ENCODE data around the gene FAM13A. TPM values are rescaled to one million over a fixed set of nuclear protein-coding genes. Genes with fewer than 3 reads are reported as not detected.

The FAM13A gene
- total RNA-seq, 2 experiments from 2014 or later = 9.6 to 10.2 TPM

- intact Hi-C loops (cut with DNase I, micrococcal nuclease) = no loop called here
- no peak for TF ChIP-seq CTCF (IDR thresholded peaks at IDR 0.05)
- H3K27ac Mint-ChIP-seq = no peak overlapping the region
- Histone ChIP-seq H3K27ac (ENCODE audit: low read depth in 1 of 2, low read length in 2 of 2) (no peak overlapping the region), H3K36me3 (ENCODE audit: insufficient read depth, low read length) (peaks cover 3% of the 10 kb centered on the region), H3K9me3 (ENCODE audit: control insufficient read depth in 1 of 2, insufficient read depth in 1 of 2, low read length in 2 of 2) (no peaks in the 10 kb centered on the region), H3K4me1 (ENCODE audit: insufficient read depth, low read length) (no peaks in the 10 kb centered on the region), H3K27me3 (ENCODE audit: control insufficient read depth in 1 of 2, insufficient read depth in 2 of 2, low read length in 2 of 2) (no peaks in the 10 kb centered on the region), H3K4me3 (ENCODE audit: low read length) (no peak overlapping the region)
- H3K27me3 Mint-ChIP-seq = no peaks in the 10 kb centered on the region
- no peaks in the 10 kb centered on the region for H3K9me3 Mint-ChIP-seq
- H3K4me1 Mint-ChIP-seq (ENCODE audit: low read depth) = no peaks in the 10 kb centered on the region
- ATAC-seq (ENCODE audit: poor library complexity) = no peak
- DNase-seq = peak in 3 of 14 experiments; percentile 30 to 39 (median 31)
- ChIA-PET CTCF (no interaction called here), POLR2A (no interaction called here)
- H3K36me3 Mint-ChIP-seq (ENCODE audit: low read depth) = no peaks in the 10 kb centered on the region
- H3K4me3 Mint-ChIP-seq = no peak overlapping the region
Observed at GRCh38 chr4:88803600-88804096, 253.3 kb downstream of the FAM13A start.

DNA sequence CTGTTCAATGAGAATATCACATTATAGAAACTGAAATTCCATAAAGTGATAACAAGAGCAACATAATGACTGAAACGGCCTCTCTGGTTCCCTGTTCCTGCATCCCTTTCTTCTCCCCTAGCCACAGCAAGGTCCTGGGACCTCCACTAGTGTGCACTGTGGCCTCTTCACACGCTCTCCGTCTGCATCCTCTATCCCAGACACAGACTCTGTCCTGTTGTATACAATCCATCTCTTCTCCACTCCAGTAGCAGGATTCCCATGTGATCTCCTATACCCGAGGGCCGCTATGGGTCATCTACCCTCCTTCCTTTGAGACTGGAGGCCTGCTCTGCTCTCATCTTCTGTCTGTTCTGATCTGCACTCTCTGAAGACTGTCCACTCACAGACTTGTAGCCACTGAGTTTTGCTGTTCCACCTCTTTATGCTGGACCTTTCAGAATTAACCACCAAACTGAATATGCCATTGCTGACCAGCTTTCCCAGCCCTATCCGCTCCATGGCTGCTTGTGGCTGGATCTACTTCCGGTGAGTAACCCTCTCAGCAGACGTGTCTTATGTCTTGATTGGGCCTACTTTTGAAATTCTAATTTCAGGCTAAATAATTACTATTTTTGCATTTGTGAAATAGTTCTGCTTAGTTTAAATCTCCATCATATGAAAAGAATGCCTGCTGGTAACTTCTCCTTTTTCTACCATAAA is 254.2 kb downstream of the FAM13A start:
- Histone ChIP-seq H3K4me3 (ENCODE audit: low read length) (no peak overlapping the region), H3K27me3 (ENCODE audit: control insufficient read depth in 1 of 2, insufficient read depth in 2 of 2, low read length in 2 of 2) (no peaks in the 10 kb centered on the region), H3K4me1 (ENCODE audit: insufficient read depth, low read length) (no peaks in the 10 kb centered on the region), H3K27ac (ENCODE audit: low read depth in 1 of 2, low read length in 2 of 2) (no peak overlapping the region), H3K9me3 (ENCODE audit: control insufficient read depth in 1 of 2, insufficient read depth in 1 of 2, low read length in 2 of 2) (no peaks in the 10 kb centered on the region), H3K36me3 (ENCODE audit: insufficient read depth, low read length) (peaks cover 3% of the 10 kb centered on the region)
- DNase-seq (no peak), ATAC-seq (ENCODE audit: poor library complexity) (no peak)
- CTCF ChIA-PET = no interaction called here
- intact Hi-C loops (cut with DNase I, micrococcal nuclease) = no loop called here
- Mint-ChIP-seq H3K27ac (no peak overlapping the region), H3K9me3 (no peaks in the 10 kb centered on the region), H3K36me3 (ENCODE audit: low read depth) (no peaks in the 10 kb centered on the region), H3K4me3 (no peak overlapping the region), H3K4me1 (ENCODE audit: low read depth) (no peaks in the 10 kb centered on the region), H3K27me3 (no peaks in the 10 kb centered on the region)
- no peak for TF ChIP-seq CTCF (IDR thresholded peaks at IDR 0.05)
- POLR2A ChIA-PET = interaction anchor here (0.6 to 0.9 kb wide), 2 partner anchors 9 to 541 kb away, joined by 3 read pairs; no protein-coding TSS in a partner anchor

GRCh38 chr4:88802138-88802537 is 254.8 kb downstream of the FAM13A start:
- no peaks in the 10 kb centered on the region for H3K9me3 Mint-ChIP-seq
- Histone ChIP-seq H3K27me3 (ENCODE audit: control insufficient read depth in 1 of 2, insufficient read depth in 2 of 2, low read length in 2 of 2) (no peaks in the 10 kb centered on the region), H3K9me3 (ENCODE audit: control insufficient read depth in 1 of 2, insufficient read depth in 1 of 2, low read length in 2 of 2) (no peaks in the 10 kb centered on the region), H3K27ac (ENCODE audit: low read depth in 1 of 2, low read length in 2 of 2) (no peak overlapping the region), H3K4me3 (ENCODE audit: low read length) (no peak overlapping the region), H3K4me1 (ENCODE audit: insufficient read depth, low read length) (no peaks in the 10 kb centered on the region), H3K36me3 (ENCODE audit: insufficient read depth, low read length) (peaks cover 3% of the 10 kb centered on the region)
- H3K27me3 Mint-ChIP-seq = no peaks in the 10 kb centered on the region
- TF ChIP-seq CTCF (IDR thresholded peaks at IDR 0.05) = no peak
- intact Hi-C loops (cut with DNase I, micrococcal nuclease) = no loop called here
- ChIA-PET CTCF (no interaction called here), POLR2A (interaction anchor here (0.6 to 0.9 kb wide), 2 partner anchors 9 to 541 kb away, joined by 3 read pairs; no protein-coding TSS in a partner anchor)
- ATAC-seq (ENCODE audit: poor library complexity) (no peak), DNase-seq (no peak)
- no peaks in the 10 kb centered on the region for H3K4me1 Mint-ChIP-seq (ENCODE audit: low read depth)
- H3K27ac Mint-ChIP-seq = no peak overlapping the region
- H3K4me3 Mint-ChIP-seq = no peak overlapping the region
- H3K36me3 Mint-ChIP-seq (ENCODE audit: low read depth) = no peaks in the 10 kb centered on the region
